Neuronal stem cell (in vitro differentiated cells): Measurements from ENCODE around the gene TUBA3C.

ENCODE experiments used
- DNase-seq: peaks from one replicate; pipeline ENCODE4 v3.0.0-alpha.2; 2013; ENCODE audit warnings: low spot score
- H2AFZ ChIP-seq: one replicate; pipeline ENCODE4 v1.6.1; 2013; ENCODE audit warnings: mild to moderate bottlenecking, low read length, inconsistent platforms
- H2AK5ac ChIP-seq: 2 replicates; pipeline ENCODE4 v1.6.1; 2013; ENCODE audit warnings: low read depth, mild to moderate bottlenecking, inconsistent platforms, low read length, moderate library complexity, mixed read lengths
- H2BK120ac ChIP-seq: 2 replicates; pipeline ENCODE4 v1.6.1; 2013; ENCODE audit warnings: low read depth, mild to moderate bottlenecking, inconsistent platforms, low read length, moderate library complexity, mixed read lengths
- H2BK12ac ChIP-seq: one replicate; pipeline ENCODE4 v1.6.1; 2013; ENCODE audit warnings: low read length, inconsistent platforms
- H2BK15ac ChIP-seq: 2 replicates; pipeline ENCODE4 v1.6.1; 2013; ENCODE audit warnings: mild to moderate bottlenecking, low read length, inconsistent platforms, mixed read lengths
- H2BK5ac ChIP-seq: one replicate; pipeline ENCODE4 v1.6.1; 2013; ENCODE audit warnings: inconsistent platforms, mild to moderate bottlenecking, low read length, moderate library complexity
- H3K14ac ChIP-seq: one replicate; pipeline ENCODE4 v1.6.1; 2013; ENCODE audit warnings: low read length, inconsistent platforms
- H3K18ac ChIP-seq: 2 replicates; pipeline ENCODE4 v1.6.1; 2013; ENCODE audit warnings: low read length, inconsistent platforms
- H3K23ac ChIP-seq: 2 replicates; pipeline ENCODE4 v1.6.1; 2013; ENCODE audit warnings: low read depth, mild to moderate bottlenecking, mixed read lengths, low read length, inconsistent platforms; ENCODE audit not compliant: poor library complexity
- H3K27ac ChIP-seq: replicated peaks from 3 replicates; pipeline ENCODE4 v1.5.1; 2013; ENCODE audit warnings: low read length, inconsistent platforms
- H3K27me3 ChIP-seq, 3 experiments: 2 replicates each; pipeline ENCODE4 v1.6.1; 2013; ENCODE audit warnings: low read length in 3 of 3, mild to moderate bottlenecking in 2 of 3, inconsistent platforms in 1 of 3, low read depth in 1 of 3, mixed read lengths in 1 of 3, moderate library complexity in 1 of 3; ENCODE audit not compliant: control insufficient read depth in 3 of 3, insufficient read depth in 3 of 3
- H3K36me3 ChIP-seq, 2 donors: replicated peaks in 1 of 2; 2 replicates each; pipeline ENCODE4 v1.6.1; 2013; ENCODE audit warnings: low read length in 2 of 2; ENCODE audit not compliant: control insufficient read depth in 2 of 2, insufficient read depth in 2 of 2
- H3K4ac ChIP-seq: 2 replicates; pipeline ENCODE4 v1.6.1; 2013; ENCODE audit warnings: inconsistent platforms, mild to moderate bottlenecking, low read length, moderate library complexity
- H3K4me1 ChIP-seq, 2 donors: 1 replicate in 1 of 2; 2 replicates in 1 of 2; pipeline ENCODE4 v1.6.1; 2013; ENCODE audit warnings: low read length in 2 of 2, low read depth in 1 of 2; ENCODE audit not compliant: control insufficient read depth in 2 of 2, insufficient read depth in 1 of 2
- H3K4me2 ChIP-seq: one replicate; pipeline ENCODE4 v1.6.1; 2013; ENCODE audit warnings: mild to moderate bottlenecking, low read length, inconsistent platforms; ENCODE audit not compliant: insufficient read depth, poor library complexity, severe bottlenecking
- H3K4me3 ChIP-seq, 2 donors: 2 replicates each; pipeline ENCODE4 v1.5.1; 2013; ENCODE audit warnings: low read length in 2 of 2, mild to moderate bottlenecking in 2 of 2, inconsistent platforms in 1 of 2, moderate library complexity in 1 of 2
- H3K79me1 ChIP-seq: one replicate; pipeline ENCODE4 v1.6.1; 2013; ENCODE audit warnings: low read depth, mild to moderate bottlenecking, inconsistent platforms, low read length, moderate library complexity
- H3K9ac ChIP-seq: one replicate; pipeline ENCODE4 v1.6.1; 2013; ENCODE audit warnings: mild to moderate bottlenecking, low read depth, low read length, inconsistent platforms; ENCODE audit not compliant: poor library complexity
- H3K9me3 ChIP-seq, 2 donors: replicated peaks in 1 of 2; 2 replicates each; pipeline versions ENCODE3 to v1.6.1; 2013; ENCODE audit warnings: low read length in 2 of 2, mild to moderate bottlenecking in 2 of 2, inconsistent platforms in 1 of 2, low read depth in 1 of 2, mixed read lengths in 1 of 2, moderate library complexity in 1 of 2; ENCODE audit not compliant: control insufficient read depth in 2 of 2, insufficient read depth in 1 of 2
- H4K8ac ChIP-seq: one replicate; pipeline ENCODE4 v1.6.1; 2013; ENCODE audit warnings: low read depth, mild to moderate bottlenecking, inconsistent platforms, low read length, moderate library complexity
- H4K91ac ChIP-seq: one replicate; pipeline ENCODE4 v1.6.1; 2013; ENCODE audit warnings: low read length, low read depth, mild to moderate bottlenecking, inconsistent platforms; ENCODE audit not compliant: poor library complexity
- WGBS, 2 donors: extraction: QIAGEN DNeasy Blood & Tissue Kit; methylation state at CpG; one replicate each; pipeline ENCODE4 v1.1.7; 2013; ENCODE audit warnings: missing lambda C conversion rate in 2 of 2, mixed read lengths in 1 of 2; ENCODE audit not compliant: insufficient read length in 2 of 2, insufficient replicate concordance in 1 of 2; ENCODE audit errors: extremely low coverage in 2 of 2; 5-methylcytosine and 5-hydroxymethylcytosine counted together

TUBA3C gene

GRCh38 chr13:19161308-19161707 is 20.3 kb downstream of the TUBA3C start:
- no CpG with 5 or more reads among the region's 5 CpGs for WGBS, 2 donors
- no peak overlapping the region for H3K4me3 ChIP-seq
- no peak overlapping the region for H2BK12ac ChIP-seq
- no peak overlapping the region for H2BK5ac ChIP-seq
- H2AFZ ChIP-seq = no peak overlapping the region
- H4K91ac ChIP-seq = no peak overlapping the region
- H3K9ac ChIP-seq = no peak overlapping the region
- DNase-seq = no peak
- no peak overlapping the region for H3K23ac ChIP-seq
- H3K27ac ChIP-seq = no peak overlapping the region
- no peak overlapping the region for H2BK120ac ChIP-seq
- no peak overlapping the region for H3K4ac ChIP-seq
- H3K36me3 ChIP-seq = no peaks in the 10 kb centered on the region
- no peak overlapping the region for H3K18ac ChIP-seq
- no peak overlapping the region for H2AK5ac ChIP-seq
- H3K4me2 ChIP-seq = no peak overlapping the region
- H3K4me1 ChIP-seq = no peaks in the 10 kb centered on the region
- H2BK15ac ChIP-seq = no peak overlapping the region
- peaks cover 0 to 65% of the 10 kb centered on the region in 2 donors for H3K9me3 ChIP-seq
- H3K14ac ChIP-seq = no peak overlapping the region
- H4K8ac ChIP-seq = no peak overlapping the region
- peaks cover 2% of the 10 kb centered on the region for H3K79me1 ChIP-seq
- no peaks in the 10 kb centered on the region for H3K27me3 ChIP-seq

DNA sequence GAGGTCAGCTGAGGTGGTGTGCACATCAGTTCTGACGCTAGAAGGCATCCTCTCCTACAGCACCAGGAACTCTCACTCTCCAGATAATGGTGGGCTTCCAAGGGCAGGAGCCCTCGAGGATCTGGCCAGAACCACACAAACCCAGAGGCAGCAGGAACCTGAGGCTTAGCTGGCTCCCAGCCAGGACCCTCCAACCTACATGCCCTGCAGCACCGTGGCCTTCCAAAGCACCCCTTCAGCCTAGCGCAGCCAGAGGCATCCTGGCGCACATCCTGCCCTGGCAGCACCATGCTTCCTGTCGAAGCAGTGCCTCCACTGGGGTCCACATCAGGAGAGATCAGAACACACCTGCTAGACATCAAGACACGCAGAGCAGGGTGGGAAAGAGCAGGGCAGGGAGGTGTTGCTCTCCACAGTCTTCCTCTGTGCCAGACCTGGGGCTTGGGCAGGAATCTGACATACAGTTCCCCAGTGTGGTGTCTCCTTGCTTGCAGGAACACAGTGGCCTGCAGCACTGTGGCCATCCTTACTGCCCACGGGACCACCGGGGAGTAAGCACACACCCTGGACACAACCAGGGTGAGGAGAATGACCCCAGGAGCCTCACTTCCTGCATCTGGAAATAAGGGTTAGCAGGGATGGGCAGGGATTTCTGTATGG is 21.7 kb downstream of the TUBA3C start:
- Histone ChIP-seq H3K9me3 (peaks cover 0 to 69% of the 10 kb centered on the region in 2 donors), H2BK15ac (no peak overlapping the region), H3K4ac (no peak overlapping the region), H2BK120ac (no peak overlapping the region), H3K4me1 (no peaks in the 10 kb centered on the region), H3K27ac (no peak overlapping the region), H3K4me3 (peak overlapping the region in 1 of 2 donors; percentile 45), H3K36me3 (no peaks in the 10 kb centered on the region), H3K14ac (no peak overlapping the region), H3K18ac (no peak overlapping the region), H2BK5ac (no peak overlapping the region), H2AFZ (no peak overlapping the region), H2BK12ac (no peak overlapping the region), H2AK5ac (no peak overlapping the region), H4K91ac (no peak overlapping the region), H4K8ac (no peak overlapping the region), H3K9ac (no peak overlapping the region), H3K4me2 (no peak overlapping the region), H3K27me3 (no peaks in the 10 kb centered on the region), H3K79me1 (peaks cover 4% of the 10 kb centered on the region), H3K23ac (no peak overlapping the region)
- no peak for DNase-seq
- WGBS, 2 donors = no CpG with 5 or more reads among the region's 9 CpGs

DNA sequence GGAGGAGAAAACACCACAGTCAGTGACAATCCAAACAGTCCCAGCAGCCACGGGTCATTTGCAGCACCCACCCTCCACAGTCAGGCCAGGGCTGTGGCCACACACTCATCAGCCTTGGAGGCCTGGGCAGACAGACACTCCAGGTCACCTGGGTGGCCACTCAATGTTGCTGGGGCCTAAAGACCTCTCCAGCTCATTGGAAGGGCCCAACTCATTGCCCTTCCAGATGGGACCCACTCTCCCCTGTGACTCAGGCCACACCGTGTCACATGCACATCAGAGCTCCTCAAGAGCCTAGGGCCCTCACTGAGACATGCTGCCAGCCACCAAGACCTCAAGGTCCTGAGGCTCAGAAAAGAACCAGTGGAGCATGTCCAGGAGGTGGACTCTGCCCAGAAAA is 22.4 kb downstream of the TUBA3C start:
- Histone ChIP-seq H2BK120ac (no peak overlapping the region), H3K23ac (no peak overlapping the region), H3K9me3 (peaks cover 0 to 73% of the 10 kb centered on the region in 2 donors), H2BK15ac (no peak overlapping the region), H3K18ac (no peak overlapping the region), H3K4me1 (no peaks in the 10 kb centered on the region), H2AFZ (no peak overlapping the region), H3K14ac (no peak overlapping the region), H3K27ac (no peak overlapping the region), H4K91ac (no peak overlapping the region), H3K4ac (no peak overlapping the region), H4K8ac (no peak overlapping the region), H3K27me3 (no peaks in the 10 kb centered on the region), H3K4me3 (no peak overlapping the region), H3K79me1 (peaks cover 4% of the 10 kb centered on the region), H2BK5ac (no peak overlapping the region), H3K9ac (no peak overlapping the region), H3K36me3 (no peaks in the 10 kb centered on the region), H2AK5ac (no peak overlapping the region), H2BK12ac (no peak overlapping the region), H3K4me2 (no peak overlapping the region)
- no CpG with 5 or more reads among the region's 2 CpGs for WGBS, 2 donors
- DNase-seq = no peak

DNA sequence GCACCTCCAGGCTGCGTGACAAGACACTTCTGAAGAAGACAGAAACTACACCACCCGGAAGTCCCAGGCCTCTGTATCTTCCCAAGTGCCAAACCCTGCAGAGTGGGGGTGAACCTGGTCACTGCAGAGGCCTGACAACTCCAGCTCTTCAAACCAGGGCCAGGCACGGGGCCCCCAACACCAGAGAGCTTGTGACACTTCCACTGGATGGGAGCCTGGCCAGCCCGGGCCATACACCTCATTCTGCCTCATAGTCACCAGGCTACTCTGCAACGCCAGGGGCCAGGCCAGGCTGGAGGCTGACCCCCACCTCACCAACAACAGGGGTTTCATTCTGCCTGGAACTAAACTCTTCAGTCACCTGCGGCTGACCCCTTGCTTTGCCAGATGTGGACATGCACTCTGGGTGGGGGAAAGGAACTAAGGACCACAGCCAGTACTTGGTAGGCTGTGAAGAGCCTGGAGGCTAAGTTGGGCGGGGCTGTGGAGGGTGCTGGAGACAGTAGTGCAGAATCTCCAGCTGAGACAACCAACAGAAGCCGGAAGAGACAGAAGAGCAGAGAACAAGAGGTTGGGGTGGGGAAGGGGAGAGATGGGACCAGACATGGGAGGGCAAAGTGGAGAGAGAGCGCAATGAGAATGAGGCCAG is 23.0 kb downstream of the TUBA3C start:
- no peaks in the 10 kb centered on the region for H3K36me3 ChIP-seq
- DNase-seq = no peak
- no peak overlapping the region for H3K9ac ChIP-seq
- no peak overlapping the region for H2AFZ ChIP-seq
- H3K4me3 ChIP-seq = no peak overlapping the region
- H2BK5ac ChIP-seq = no peak overlapping the region
- no peak overlapping the region for H2BK12ac ChIP-seq
- H3K27ac ChIP-seq = no peak overlapping the region
- no peak overlapping the region for H3K18ac ChIP-seq
- no peak overlapping the region for H3K4ac ChIP-seq
- no CpG with 5 or more reads among the region's 9 CpGs for WGBS, 2 donors
- H3K4me2 ChIP-seq = no peak overlapping the region
- no peak overlapping the region for H4K8ac ChIP-seq
- H2BK15ac ChIP-seq = no peak overlapping the region
- no peak overlapping the region for H2AK5ac ChIP-seq
- H2BK120ac ChIP-seq = no peak overlapping the region
- no peaks in the 10 kb centered on the region for H3K27me3 ChIP-seq
- H3K23ac ChIP-seq = no peak overlapping the region
- H3K14ac ChIP-seq = no peak overlapping the region
- peaks cover 4% of the 10 kb centered on the region for H3K79me1 ChIP-seq
- H3K4me1 ChIP-seq = no peaks in the 10 kb centered on the region
- H4K91ac ChIP-seq = no peak overlapping the region
- peaks cover 0 to 78% of the 10 kb centered on the region in 2 donors for H3K9me3 ChIP-seq
